Loucy (cell line): ENCODE data around the gene VPS29.
A peak's percentile ranks its signal among the peaks of the same experiment; 100 is the strongest.

Experiments
- H2AFZ ChIP-seq: fragments of 200-600 bp; sonication (generic); 2 replicates; pipeline ENCODE4 v1.6.0; 2016; ENCODE audit warnings: antibody characterized with exemption, mild to moderate bottlenecking, low read length, moderate library complexity
- H3F3A ChIP-seq: fragments of 200-600 bp; 2 replicates; pipeline ENCODE4 v1.6.0; 2016; ENCODE audit warnings: antibody characterized with exemption, low read depth, mild to moderate bottlenecking
- H3K27me3 ChIP-seq: fragments of 200-600 bp; sonication (generic); 2 replicates; pipeline ENCODE4 v1.6.1; 2014; ENCODE audit warnings: low read length, mild to moderate bottlenecking; ENCODE audit not compliant: insufficient read depth, poor library complexity, severe bottlenecking
- H3K36me3 ChIP-seq: fragments of 200-600 bp; sonication (generic); 2 replicates; pipeline ENCODE4 v1.6.1; 2016; ENCODE audit warnings: low read length; ENCODE audit not compliant: insufficient read depth
- H3K4me1 ChIP-seq: fragments of 200-600 bp; sonication (generic); 2 replicates; pipeline ENCODE4 v1.5.1; 2014; ENCODE audit warnings: low read length, mild to moderate bottlenecking; ENCODE audit not compliant: insufficient read depth, poor library complexity, severe bottlenecking
- H3K4me2 ChIP-seq: fragments of 200-600 bp; sonication (generic); 2 replicates; pipeline ENCODE4 v1.6.0; 2014; ENCODE audit warnings: antibody characterized with exemption, low read length, low read depth, mild to moderate bottlenecking; ENCODE audit not compliant: poor library complexity, severe bottlenecking
- H3K4me3 ChIP-seq: fragments of 200-600 bp; sonication (generic); 2 replicates; pipeline ENCODE4 v1.5.1; 2014; ENCODE audit warnings: low read length, mild to moderate bottlenecking, mixed read lengths; ENCODE audit not compliant: poor library complexity, severe bottlenecking
- H3K79me2 ChIP-seq: fragments of 200-600 bp; sonication (generic); 2 replicates; pipeline ENCODE4 v1.6.1; 2014; ENCODE audit warnings: low read length; ENCODE audit not compliant: insufficient read depth
- H3K9ac ChIP-seq: fragments of 200-600 bp; sonication (generic); 2 replicates; pipeline ENCODE4 v1.6.0; 2014; ENCODE audit warnings: mild to moderate bottlenecking, low read depth, low read length, moderate library complexity; ENCODE audit not compliant: poor library complexity, severe bottlenecking
- H3K9me2 ChIP-seq: fragments of 200-600 bp; sonication (generic); replicated peaks from 2 replicates; pipeline ENCODE4 v1.6.1; 2016; ENCODE audit warnings: low read depth, low read length, mixed read lengths
- H3K9me3 ChIP-seq: fragments of 200-600 bp; sonication (generic); 2 replicates; pipeline ENCODE4 v1.6.1; 2014; ENCODE audit warnings: mild to moderate bottlenecking, antibody characterized with exemption, low read length, low read depth; ENCODE audit not compliant: insufficient read depth
- H4K20me1 ChIP-seq: fragments of 200-600 bp; sonication (generic); 2 replicates; pipeline ENCODE4 v1.6.0; 2014; ENCODE audit warnings: antibody characterized with exemption, low read length, mild to moderate bottlenecking; ENCODE audit not compliant: insufficient read depth, poor library complexity, severe bottlenecking
- CTCF ChIP-seq: fragments of 200-600 bp; sonication (generic); conservative IDR thresholded peaks from 2 replicates; pipeline ENCODE4 v1.5.1; 2014; ENCODE audit warnings: mild to moderate bottlenecking, antibody characterized with exemption, low read length
- EZH2phosphoT487 ChIP-seq: fragments of 200-600 bp; IDR thresholded peaks from 2 replicates; pipeline ENCODE4 v1.6.1; 2018; ENCODE audit warnings: antibody characterized with exemption, mild to moderate bottlenecking, moderate library complexity, borderline replicate concordance

The VPS29 gene

GRCh38 chr12:110501399-110501751 is 536 bp downstream of the VPS29 start:
- no peaks in the 10 kb centered on the region for H3K9me3 ChIP-seq
- H3F3A ChIP-seq: peaks cover 2% of the 10 kb centered on the region; the same call in 1 of the 2 replicates
- TF ChIP-seq CTCF: no peak
- TF ChIP-seq EZH2phosphoT487: no peak
- peak overlapping the region; percentile 88 for H3K9ac ChIP-seq
- H3K4me3 ChIP-seq: peak overlapping the region; percentile 86
- H3K4me2 ChIP-seq: peak overlapping the region; percentile 95
- H2AFZ ChIP-seq: peak overlapping the region; percentile 5; the same call in 1 of the 2 replicates
- no peaks in the 10 kb centered on the region for H3K27me3 ChIP-seq
- H3K9me2 ChIP-seq: no peaks in the 10 kb centered on the region
- peaks cover 24% of the 10 kb centered on the region for H4K20me1 ChIP-seq
- peaks cover 32% of the 10 kb centered on the region for H3K4me1 ChIP-seq
- peaks cover 54% of the 10 kb centered on the region for H3K79me2 ChIP-seq
- H3K36me3 ChIP-seq: no peaks in the 10 kb centered on the region

- H3K9ac ChIP-seq: peak overlapping the region; percentile 88
- no peaks in the 10 kb centered on the region for H3F3A ChIP-seq
- no peak overlapping the region for H2AFZ ChIP-seq
- H3K36me3 ChIP-seq: peaks cover 17% of the 10 kb centered on the region; the same call in 1 of the 2 replicates
- H4K20me1 ChIP-seq: peaks cover 24% of the 10 kb centered on the region
- peaks cover 57% of the 10 kb centered on the region for H3K79me2 ChIP-seq
- TF ChIP-seq EZH2phosphoT487 (no peak), CTCF (no peak)
- H3K9me2 ChIP-seq: no peaks in the 10 kb centered on the region
- peak overlapping the region; percentile 95 for H3K4me2 ChIP-seq
- no peaks in the 10 kb centered on the region for H3K27me3 ChIP-seq
- peak overlapping the region; percentile 86 for H3K4me3 ChIP-seq
- peaks cover 32% of the 10 kb centered on the region for H3K4me1 ChIP-seq
- no peaks in the 10 kb centered on the region for H3K9me3 ChIP-seq
Observed at GRCh38 chr12:110498984-110499706, 2.8 kb downstream of the VPS29 start.

GRCh38 chr12:110475426-110475825 is 26.5 kb downstream of the VPS29 start:
- Histone ChIP-seq H3K9ac (no peak overlapping the region), H3K4me3 (no peak overlapping the region), H3K9me2 (no peaks in the 10 kb centered on the region), H4K20me1 (peaks cover 5% of the 10 kb centered on the region), H3K4me2 (no peak overlapping the region), H3K36me3 (no peaks in the 10 kb centered on the region), H3F3A (no peaks in the 10 kb centered on the region), H3K27me3 (no peaks in the 10 kb centered on the region), H3K79me2 (peaks cover 21% of the 10 kb centered on the region), H2AFZ (no peak overlapping the region), H3K4me1 (peaks cover 9% of the 10 kb centered on the region), H3K9me3 (no peaks in the 10 kb centered on the region)
- TF ChIP-seq CTCF: no peak
- no peak for TF ChIP-seq EZH2phosphoT487
